ENCODE results near the gene SBK2.
A peak's percentile ranks its signal among the peaks of the same experiment; 100 is the strongest.
"Not testable (repeated sequence)": the region's sequence is repeated elsewhere in the genome, so short reads cannot be mapped to it uniquely, and the experiment has no call there.

SBK2 gene
- long read RNA-seq, donor 1, result 0 reads
- long read RNA-seq, donor 2, result 0 reads
- long read RNA-seq, donor 3, result 0 reads
- long read RNA-seq, donor 4, result 0 reads
- long read RNA-seq, donor 5, partial matches to known transcripts, result 0 of 1 reads
- long read RNA-seq, donor 5, other reads (novel, unspliced or antisense), result 0 of 1 reads
- long read RNA-seq, donor 6, result 0 reads
- long read RNA-seq, donor 7, result 0 reads
- long read RNA-seq, donor 8, partial matches to known transcripts, result 0 of 1 reads
- long read RNA-seq, donor 8, other reads (novel, unspliced or antisense), result 0 of 1 reads

- no peak for DNase-seq
These were observed at the start of gene SBK2 for GRCh38 chr19:55536951-55537740. TSS of gene SBK2 (minus strand) at chr19:55537133. CDS start at chr19:55536294, 839 bp downstream.

DNA sequence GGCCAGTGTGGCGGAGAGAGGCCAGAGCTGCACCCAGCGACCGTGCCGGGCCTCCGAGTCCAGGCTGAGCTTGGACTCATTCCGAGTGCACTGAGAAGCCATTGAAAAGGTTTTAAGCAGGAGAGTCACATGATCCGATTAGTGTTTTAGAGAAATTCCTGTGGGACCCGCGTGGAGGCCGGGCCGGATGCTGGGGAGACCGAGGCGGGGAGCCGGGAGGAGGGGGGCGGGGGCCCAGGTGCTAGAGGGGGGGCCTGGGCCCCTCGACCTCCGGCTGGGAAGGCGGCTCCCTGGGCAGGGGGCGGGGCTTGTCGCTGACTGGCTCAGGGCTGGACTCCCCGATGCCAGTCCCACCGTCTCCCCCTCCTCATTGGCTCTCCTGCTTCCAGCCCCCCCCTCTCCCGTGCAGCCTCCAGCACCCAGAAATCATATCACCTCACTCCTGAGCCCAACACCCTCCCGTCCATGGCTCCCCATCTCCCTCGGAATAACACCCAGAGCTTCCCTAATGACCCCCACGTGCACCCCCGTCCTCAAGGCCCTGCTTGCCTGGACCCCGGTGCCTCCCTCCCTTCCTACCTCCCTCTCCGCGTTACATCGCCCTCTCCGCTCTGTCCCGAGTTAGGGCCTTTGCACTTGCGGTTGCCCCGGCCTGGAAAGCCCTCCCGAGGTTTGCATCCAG is 48.9 kb upstream of the SBK2 start:
- DNase-seq, result peak; percentile 79

DNA sequence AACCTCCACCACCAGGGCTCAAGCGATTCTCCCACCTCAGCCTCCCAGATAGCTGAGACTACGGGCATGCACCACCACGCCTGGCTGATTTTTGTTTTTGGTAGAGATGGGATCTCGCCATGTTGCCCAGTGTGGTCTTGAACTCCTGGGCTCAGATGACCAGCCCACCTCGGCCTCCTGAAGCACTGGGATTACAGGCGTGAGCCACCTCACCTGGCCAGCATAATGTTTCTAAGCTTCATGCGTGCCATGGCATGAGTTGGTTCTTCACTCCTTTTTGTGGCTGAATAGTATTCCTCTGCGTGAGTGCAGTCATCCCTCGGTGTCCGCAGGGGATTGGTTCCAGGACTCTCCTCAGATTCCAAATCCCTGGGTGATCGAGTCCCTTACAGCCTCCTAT is 47.9 kb upstream of the SBK2 start:
- no peak for DNase-seq

- DNase-seq, result not testable (repeated sequence)
These were observed 47.0 kb upstream of the SBK2 start for GRCh38 chr19:55583897-55584296.

DNA sequence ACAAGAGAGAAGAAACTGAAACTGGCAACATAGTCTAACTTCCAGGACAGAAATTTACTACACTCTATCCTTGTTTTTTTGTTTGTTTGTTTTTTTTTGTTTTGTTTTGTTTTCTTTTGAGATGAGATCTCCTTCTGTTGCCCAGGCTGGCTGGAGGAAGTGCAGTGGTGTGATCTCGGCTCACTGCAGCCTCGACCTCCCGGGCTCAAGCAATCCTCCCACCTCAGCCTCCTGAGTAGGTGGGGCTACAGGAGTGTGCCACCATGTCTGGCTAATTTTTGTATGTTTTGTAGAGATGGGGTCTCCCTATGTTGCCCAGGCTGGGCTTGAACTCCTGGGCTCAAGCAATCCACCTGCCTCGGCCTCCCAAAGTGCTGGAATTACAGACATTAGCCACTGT is 45.4 kb upstream of the SBK2 start:
- DNase-seq, result not testable (repeated sequence)

DNA sequence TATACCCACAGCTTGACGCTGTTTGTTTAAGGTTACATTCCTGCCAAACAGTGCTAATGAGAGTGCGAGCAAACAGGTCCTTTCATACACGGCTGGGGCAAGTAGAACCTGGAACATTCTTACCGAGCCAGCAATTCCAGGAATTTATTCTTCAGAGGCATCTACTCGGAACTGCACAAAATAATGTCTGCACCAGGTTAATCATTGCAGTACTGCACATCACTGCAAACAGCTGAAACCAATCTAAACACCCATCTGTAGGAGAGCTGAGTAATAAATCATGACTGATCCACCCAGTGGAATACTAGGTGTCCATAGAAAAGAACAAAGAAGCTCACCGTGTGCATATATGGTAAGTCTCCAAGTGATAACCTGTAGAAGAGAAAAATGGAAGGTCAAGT is 44.9 kb upstream of the SBK2 start:
- no peak for DNase-seq

DNA sequence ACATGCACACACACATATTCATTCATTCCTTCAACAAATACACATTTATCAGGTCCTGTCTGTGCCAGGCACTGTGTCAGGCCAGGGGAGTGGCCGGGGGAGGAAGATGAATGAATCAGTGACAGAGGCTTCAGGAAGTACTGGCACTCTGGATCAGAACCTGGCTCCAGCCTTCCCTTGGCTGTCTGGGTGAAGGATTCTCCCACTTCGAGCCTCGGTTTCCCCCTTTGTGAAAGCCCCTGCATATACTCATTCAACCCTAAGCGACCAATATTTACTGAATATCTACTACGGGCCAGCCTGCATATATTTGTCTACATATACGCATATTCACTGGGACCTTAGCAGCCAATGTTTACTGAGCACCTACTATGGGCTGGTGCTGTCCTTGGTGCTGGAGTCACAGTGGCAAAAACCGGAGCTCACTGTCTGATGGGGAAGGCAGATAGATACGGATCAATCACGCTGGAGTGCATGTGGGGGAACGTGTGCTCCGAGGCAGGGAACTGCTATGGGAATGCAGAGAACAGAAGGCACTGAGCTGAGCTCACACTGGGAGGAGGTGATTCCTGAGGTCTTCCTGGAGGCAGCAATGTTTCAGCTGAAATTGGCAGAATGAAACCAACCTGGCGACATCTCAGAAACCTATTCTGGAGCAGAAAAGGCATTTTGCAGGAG is 44.4 kb upstream of the SBK2 start:
- DNase-seq, result no peak

DNA sequence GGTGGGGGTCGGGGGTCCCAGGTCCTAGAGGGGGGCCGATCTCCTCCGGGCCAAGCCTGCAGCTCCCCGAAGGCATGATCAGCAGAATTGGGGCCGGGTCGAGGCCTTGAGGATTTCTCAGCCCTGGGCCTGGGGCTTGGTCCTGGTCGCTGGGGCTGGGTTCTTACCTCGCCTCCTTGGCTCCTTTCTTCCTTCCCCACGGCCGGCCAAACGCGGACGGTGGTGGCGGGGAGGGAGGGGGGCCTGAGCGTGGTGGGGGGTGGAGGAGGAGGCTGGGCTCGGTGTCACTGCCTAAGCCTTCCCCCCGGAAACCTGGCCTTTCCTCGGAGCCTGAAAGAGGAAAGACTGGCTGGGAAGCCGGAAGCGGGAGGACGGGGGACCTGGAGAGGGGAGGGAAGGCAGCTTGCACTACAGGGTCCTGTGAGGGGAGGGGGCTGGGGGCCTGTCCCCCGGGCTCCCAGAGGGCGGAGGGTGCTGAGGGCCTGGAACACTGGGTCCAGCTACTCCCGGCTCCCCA is 43.8 kb upstream of the SBK2 start, which contains the start of gene ZNF579:
TSS of gene ZNF579 (minus strand) at position 221 of the 517 bp plus-strand sequence. CDS start 1,209 bp downstream, outside the sequence.
- peak; percentile 59 for DNase-seq

DNA sequence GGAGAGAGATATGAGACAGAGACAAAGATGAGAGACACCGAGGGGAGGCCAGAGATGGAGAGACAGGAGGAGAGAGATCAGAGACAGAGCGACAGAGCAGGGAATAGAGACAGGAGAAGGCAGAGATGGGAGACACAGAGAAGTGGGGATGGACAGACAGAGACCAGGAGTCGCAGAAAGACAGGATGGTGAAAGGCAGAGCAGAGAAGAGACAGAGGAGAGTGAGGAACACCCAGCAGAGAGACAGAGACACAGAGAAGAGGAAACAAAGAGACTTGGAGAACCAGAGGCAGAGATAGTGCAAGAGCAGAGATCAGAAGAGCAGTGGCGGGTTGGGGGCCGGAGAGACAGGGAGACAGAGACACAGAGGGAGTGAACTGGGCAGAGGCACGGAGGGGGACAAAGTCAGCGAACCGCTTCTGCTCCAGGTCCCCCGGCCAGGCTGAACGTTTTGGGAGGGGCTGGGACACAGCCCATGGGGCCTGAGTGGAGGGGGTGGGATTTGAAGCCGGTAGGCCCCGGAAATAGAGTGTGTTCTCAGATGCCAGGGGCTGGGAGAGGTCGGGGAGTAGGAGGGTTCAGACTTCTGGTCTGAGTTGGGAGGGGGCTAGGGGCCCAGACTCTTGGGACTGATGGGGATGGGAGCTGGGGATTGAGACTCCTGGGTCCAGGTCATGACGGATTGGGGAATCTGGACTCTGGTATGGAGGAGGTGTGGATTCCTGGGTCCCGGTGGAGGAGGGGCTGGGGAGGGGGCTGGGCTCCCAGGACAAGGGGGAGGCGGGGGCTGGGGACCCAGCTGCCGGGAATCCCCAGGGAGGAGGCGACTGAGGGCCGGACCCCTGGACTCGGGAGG is 43.1 kb upstream of the SBK2 start:
- peak; percentile 58 for DNase-seq

GRCh38 chr19:55578761-55579747 is 42.1 kb upstream of the SBK2 start:
- DNase-seq, result no peak

GRCh38 chr19:55578031-55578760 is 41.3 kb upstream of the SBK2 start:
- DNase-seq, result no peak

GRCh38 chr19:55576746-55577145 is 39.8 kb upstream of the SBK2 start:
- no peak for DNase-seq

GRCh38 chr19:55573929-55574328 is 37.0 kb upstream of the SBK2 start:
- DNase-seq, result not testable (repeated sequence)

GRCh38 chr19:55569477-55569876 is 32.5 kb upstream of the SBK2 start:
- DNase-seq, result not testable (repeated sequence)

- no peak for DNase-seq
These were observed 30.9 kb upstream of the SBK2 start for GRCh38 chr19:55567708-55568328.

GRCh38 chr19:55566823-55567222 is 29.9 kb upstream of the SBK2 start:
- no peak for DNase-seq

GRCh38 chr19:55563261-55563690 is 26.3 kb upstream of the SBK2 start:
- DNase-seq, result peak; percentile 34

DNA sequence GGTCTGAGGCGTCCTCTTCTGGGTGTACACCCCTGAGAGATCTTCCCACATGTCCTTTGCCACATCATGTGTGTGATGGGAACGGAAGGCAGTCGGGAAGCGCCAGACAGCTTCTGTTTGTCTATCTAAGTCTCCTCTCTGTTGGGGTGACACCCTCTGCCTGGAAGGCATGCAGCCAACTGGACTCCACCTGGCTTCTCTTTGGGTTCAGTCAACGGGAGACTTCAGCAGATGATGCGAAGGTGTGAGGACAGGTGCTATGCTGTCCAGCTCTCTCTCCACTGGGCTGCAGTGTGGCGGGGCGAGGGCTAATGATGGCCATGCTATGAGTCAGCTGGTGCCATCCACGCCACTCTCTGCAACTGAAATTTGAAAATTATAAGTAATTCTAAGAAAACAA is 22.8 kb upstream of the SBK2 start:
- no peak for DNase-seq

GRCh38 chr19:55554741-55555152 is 17.8 kb upstream of the SBK2 start:
- DNase-seq, result no peak
